Neural progenitor cell (in vitro differentiated cells): ENCODE data around the gene TRANK1. TPM values are rescaled to one million over a fixed set of nuclear protein-coding genes. Genes with fewer than 3 reads are reported as not detected.
"Not testable (repeated sequence)": the region's sequence is repeated elsewhere in the genome, so short reads cannot be mapped to it uniquely, and the experiment has no call there.

Experiments used
- DNase-seq: peaks from one replicate; pipeline ENCODE4 v3.0.0-alpha.2; 2016; ENCODE audit warnings: low spot score
- H2AFZ ChIP-seq: fragments of 200-600 bp; sonication (generic); replicated peaks from 2 replicates; pipeline ENCODE4 v1.6.1; 2016; ENCODE audit warnings: antibody characterized with exemption
- H3F3A ChIP-seq: fragments of 200-600 bp; sonication (generic); 2 replicates; pipeline ENCODE4 v1.6.1; 2016; ENCODE audit warnings: antibody characterized with exemption, low read depth
- H3K27ac ChIP-seq: fragments of 200-600 bp; sonication (generic); 2 replicates; pipeline ENCODE4 v1.5.1; 2016; ENCODE audit warnings: mild to moderate bottlenecking
- H3K27me3 ChIP-seq: fragments of 200-600 bp; sonication (generic); 2 replicates; pipeline ENCODE4 v1.6.1; 2016; ENCODE audit warnings: mild to moderate bottlenecking, moderate library complexity
- H3K36me3 ChIP-seq: fragments of 200-600 bp; sonication (generic); 2 replicates; pipeline ENCODE4 v1.5.1; 2016
- H3K4me1 ChIP-seq: fragments of 200-600 bp; sonication (generic); 2 replicates; pipeline ENCODE4 v1.6.1; 2016; ENCODE audit warnings: mixed run types
- H3K4me2 ChIP-seq: fragments of 200-600 bp; sonication (generic); 2 replicates; pipeline ENCODE4 v1.6.1; 2016
- H3K4me3 ChIP-seq: fragments of 200-600 bp; sonication (generic); 2 replicates; pipeline ENCODE4 v1.5.1; 2016
- H3K79me2 ChIP-seq: fragments of 200-600 bp; sonication (generic); 2 replicates; pipeline ENCODE4 v1.6.1; 2016; ENCODE audit warnings: low read depth
- H3K9ac ChIP-seq: fragments of 200-600 bp; sonication (generic); 2 replicates; pipeline ENCODE4 v1.6.1; 2016
- H3K9me3 ChIP-seq: fragments of 200-600 bp; sonication (generic); 2 replicates; pipeline ENCODE4 v1.5.1; 2016; ENCODE audit warnings: low read depth
- H4K20me1 ChIP-seq: fragments of 200-600 bp; sonication (generic); 2 replicates; pipeline ENCODE4 v1.6.1; 2016; ENCODE audit warnings: low read depth
- H3K27ac Mint-ChIP-seq: 3 replicates; pipeline ENCODE4 v1.8.0; 2021; ENCODE audit warnings: mixed read lengths
- H3K27me3 Mint-ChIP-seq: 2 replicates; pipeline ENCODE4 v1.8.0; 2022; ENCODE audit warnings: low read depth, mild to moderate bottlenecking, inconsistent platforms, moderate library complexity, mixed read lengths; ENCODE audit not compliant: insufficient read depth
- H3K36me3 Mint-ChIP-seq: 3 replicates; pipeline ENCODE4 v1.8.0; 2021; ENCODE audit warnings: mixed read lengths
- H3K4me1 Mint-ChIP-seq: 3 replicates; pipeline ENCODE4 v1.8.0; 2021; ENCODE audit warnings: mixed read lengths
- H3K4me3 Mint-ChIP-seq: 3 replicates; pipeline ENCODE4 v1.8.0; 2021; ENCODE audit warnings: mild to moderate bottlenecking, moderate library complexity, mixed read lengths
- H3K9me3 Mint-ChIP-seq: 3 replicates; pipeline ENCODE4 v1.8.0; 2020; ENCODE audit warnings: mixed read lengths
- CTCF ChIP-seq: fragments of 200-600 bp; sonication (generic); IDR thresholded peaks from 2 replicates; pipeline ENCODE4 v1.5.1; 2017; ENCODE audit warnings: antibody characterized with exemption, mild to moderate bottlenecking
- EZH2 ChIP-seq: fragments of 200-600 bp; sonication (generic); IDR thresholded peaks from 2 replicates; pipeline ENCODE4 v1.6.1; 2017; ENCODE audit warnings: antibody characterized with exemption, mild to moderate bottlenecking, moderate library complexity
- EZH2phosphoT487 ChIP-seq: fragments of 200-600 bp; sonication (generic); IDR thresholded peaks from 2 replicates; pipeline ENCODE4 v1.6.1; 2017; ENCODE audit warnings: antibody characterized with exemption
- total RNA-seq: library from RNA; depleted of rRNA; stranded (reverse); fragments of >200 nt; gene quantifications from 2 replicates; pipeline ENCODE4 v1.2.3, GENCODE V29; 2015; ENCODE audit warnings: low replicate concordance

Gene TRANK1
- total RNA-seq, 1 donor from 2014 or later: 10.5 TPM

- Histone ChIP-seq H2AFZ (no peak overlapping the region), H3K27ac (no peak overlapping the region), H3K79me2 (no peaks in the 10 kb centered on the region), H3K4me3 (no peak overlapping the region), H3F3A (no peaks in the 10 kb centered on the region), H3K27me3 (no peaks in the 10 kb centered on the region), H3K9ac (no peak overlapping the region), H3K9me3 (no peaks in the 10 kb centered on the region), H3K4me1 (peaks cover 5% of the 10 kb centered on the region), H3K36me3 (no peaks in the 10 kb centered on the region), H3K4me2 (no peak overlapping the region), H4K20me1 (no peaks in the 10 kb centered on the region)
- Mint-ChIP-seq H3K27me3 (peaks cover 2% of the 10 kb centered on the region), H3K4me3 (no peak overlapping the region), H3K27ac (no peak overlapping the region), H3K36me3 (peaks cover 3% of the 10 kb centered on the region), H3K9me3 (no peaks in the 10 kb centered on the region), H3K4me1 (peaks cover 9% of the 10 kb centered on the region)
- DNase-seq: no peak
- no peak for TF ChIP-seq EZH2
- no peak for TF ChIP-seq EZH2phosphoT487
- TF ChIP-seq CTCF: no peak
These were observed 51.7 kb downstream of the TRANK1 start for GRCh38 chr3:36893137-36893557.

GRCh38 chr3:36892457-36893136 is 52.3 kb downstream of the TRANK1 start:
- Histone ChIP-seq H2AFZ (no peak overlapping the region), H3K27me3 (no peaks in the 10 kb centered on the region), H3K9ac (no peak overlapping the region), H3K79me2 (no peaks in the 10 kb centered on the region), H4K20me1 (no peaks in the 10 kb centered on the region), H3K36me3 (no peaks in the 10 kb centered on the region), H3K4me1 (peaks cover 5% of the 10 kb centered on the region), H3K4me3 (no peak overlapping the region), H3K27ac (no peak overlapping the region), H3K9me3 (no peaks in the 10 kb centered on the region), H3F3A (no peaks in the 10 kb centered on the region), H3K4me2 (no peak overlapping the region)
- Mint-ChIP-seq H3K4me3 (no peak overlapping the region), H3K36me3 (peaks cover 3% of the 10 kb centered on the region), H3K27ac (no peak overlapping the region), H3K9me3 (no peaks in the 10 kb centered on the region), H3K27me3 (no peaks in the 10 kb centered on the region), H3K4me1 (peaks cover 9% of the 10 kb centered on the region)
- no peak for DNase-seq
- no peak for TF ChIP-seq EZH2
- TF ChIP-seq EZH2phosphoT487: no peak
- no peak for TF ChIP-seq CTCF

- Histone ChIP-seq H3K4me3 (no peak overlapping the region), H3K9me3 (no peaks in the 10 kb centered on the region), H3K4me2 (no peak overlapping the region), H2AFZ (no peak overlapping the region), H3K9ac (no peak overlapping the region), H3K27me3 (no peaks in the 10 kb centered on the region), H3K36me3 (no peaks in the 10 kb centered on the region), H3K4me1 (peaks cover 5% of the 10 kb centered on the region), H3K27ac (no peak overlapping the region), H3F3A (no peaks in the 10 kb centered on the region), H3K79me2 (no peaks in the 10 kb centered on the region), H4K20me1 (no peaks in the 10 kb centered on the region)
- peaks cover 3% of the 10 kb centered on the region for H3K36me3 Mint-ChIP-seq
- DNase-seq: no peak
- no peaks in the 10 kb centered on the region for H3K9me3 Mint-ChIP-seq
- H3K4me1 Mint-ChIP-seq: peaks cover 9% of the 10 kb centered on the region
- no peaks in the 10 kb centered on the region for H3K27me3 Mint-ChIP-seq
- H3K4me3 Mint-ChIP-seq: no peak overlapping the region
- no peak for TF ChIP-seq EZH2phosphoT487
- TF ChIP-seq CTCF: no peak
- TF ChIP-seq EZH2: no peak
- H3K27ac Mint-ChIP-seq: no peak overlapping the region
These were observed 53.1 kb downstream of the TRANK1 start for GRCh38 chr3:36891701-36892160.

GRCh38 chr3:36891097-36891496 is 53.8 kb downstream of the TRANK1 start:
- H3K36me3 Mint-ChIP-seq, H3K36me3 ChIP-seq, H2AFZ ChIP-seq, H3K27ac ChIP-seq, H4K20me1 ChIP-seq, H3K9me3 ChIP-seq, H3K4me3 Mint-ChIP-seq, H3K4me2 ChIP-seq, H3K9me3 Mint-ChIP-seq, H3F3A ChIP-seq, H3K9ac ChIP-seq, DNase-seq, H3K27ac Mint-ChIP-seq, H3K4me1 ChIP-seq, H3K4me1 Mint-ChIP-seq, H3K4me3 ChIP-seq, H3K79me2 ChIP-seq, H3K27me3 Mint-ChIP-seq, H3K27me3 ChIP-seq: not testable (repeated sequence)
